ENCODE data around the gene TAS2R1. TPM values are rescaled to one million over a fixed set of nuclear protein-coding genes. Genes with fewer than 3 reads are reported as not detected.

TAS2R1 gene
- total RNA-seq, 1 experiment from 2014 or later = not detected

DNA sequence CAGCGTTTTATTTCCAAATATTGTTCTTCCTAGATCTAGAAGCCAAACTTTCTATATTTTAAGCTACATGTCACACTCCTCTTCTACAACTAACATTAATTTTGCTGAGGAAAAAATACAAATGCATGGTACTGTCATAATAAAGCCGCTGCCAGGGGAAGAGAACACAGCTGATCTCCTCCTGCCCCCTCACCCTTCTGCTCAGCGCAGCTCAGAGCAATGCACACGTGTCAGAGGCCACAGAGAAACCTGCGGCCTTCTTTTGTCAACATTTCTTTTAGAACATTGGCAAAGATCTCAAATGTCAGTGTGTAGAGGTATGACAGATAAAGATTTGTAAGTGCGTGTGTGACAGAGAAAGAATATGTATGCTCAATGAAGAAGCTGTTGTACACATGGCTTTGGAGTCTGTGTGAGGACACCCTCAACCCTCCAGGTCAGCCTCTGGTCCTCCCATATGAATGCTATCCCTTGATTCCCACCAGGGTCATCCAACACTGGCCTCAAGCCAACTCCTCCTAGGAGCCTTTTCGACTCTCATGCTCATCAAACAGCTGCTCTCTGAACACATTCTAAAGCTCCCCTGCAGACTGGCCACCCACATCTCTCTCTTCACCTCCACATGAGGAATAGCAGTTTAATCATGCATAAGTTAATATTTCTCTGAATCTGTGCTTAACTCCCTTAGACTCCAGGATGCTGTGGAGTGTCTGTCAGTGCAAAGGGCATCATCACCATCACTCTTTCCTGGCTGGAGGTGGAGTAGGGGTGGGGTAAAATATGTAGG is 40.9 kb downstream of the TAS2R1 start:
- DNase-seq (ENCODE audit: low read depth) = no peak

DNA sequence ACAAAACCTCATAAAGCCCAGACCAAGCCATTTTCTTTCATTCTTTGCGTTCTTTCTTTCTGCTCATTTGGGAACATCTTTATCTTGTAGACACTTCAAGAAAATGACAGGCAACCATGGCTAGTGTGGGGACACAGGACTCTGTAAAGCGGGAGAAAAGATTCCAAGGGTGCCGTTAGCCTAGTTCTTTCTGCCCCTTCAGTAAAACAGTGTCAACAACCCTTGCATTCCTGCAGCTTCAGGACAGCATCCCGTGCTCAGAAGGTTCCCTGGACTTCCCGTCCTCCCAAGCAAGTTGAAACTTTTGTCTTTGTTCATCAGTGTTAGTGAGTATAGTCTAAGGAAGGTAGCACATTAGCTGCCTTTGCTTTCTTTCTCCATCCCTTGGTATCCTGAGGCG is 41.9 kb downstream of the TAS2R1 start:
- DNase-seq (ENCODE audit: low read depth) = no peak

DNA sequence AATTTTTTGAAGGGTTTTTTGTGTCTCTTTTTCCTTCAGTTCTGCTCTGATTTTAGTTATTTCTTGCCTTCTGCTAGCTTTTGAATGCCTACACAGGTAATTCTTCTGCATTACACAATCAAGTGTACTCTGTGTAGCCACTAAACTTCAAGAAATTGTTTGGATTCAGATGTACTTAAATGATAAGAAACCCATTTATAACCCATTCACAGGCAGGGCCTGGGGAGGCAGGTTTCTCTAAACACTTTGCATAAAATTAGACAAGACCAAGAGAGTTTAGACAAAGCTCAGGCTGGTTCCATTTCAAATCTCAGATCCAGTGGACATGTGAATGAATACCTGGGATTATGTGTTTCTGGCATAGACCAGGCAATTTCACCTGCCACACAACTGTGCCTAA is 43.0 kb downstream of the TAS2R1 start:
- no peak for DNase-seq (ENCODE audit: low read depth)

DNA sequence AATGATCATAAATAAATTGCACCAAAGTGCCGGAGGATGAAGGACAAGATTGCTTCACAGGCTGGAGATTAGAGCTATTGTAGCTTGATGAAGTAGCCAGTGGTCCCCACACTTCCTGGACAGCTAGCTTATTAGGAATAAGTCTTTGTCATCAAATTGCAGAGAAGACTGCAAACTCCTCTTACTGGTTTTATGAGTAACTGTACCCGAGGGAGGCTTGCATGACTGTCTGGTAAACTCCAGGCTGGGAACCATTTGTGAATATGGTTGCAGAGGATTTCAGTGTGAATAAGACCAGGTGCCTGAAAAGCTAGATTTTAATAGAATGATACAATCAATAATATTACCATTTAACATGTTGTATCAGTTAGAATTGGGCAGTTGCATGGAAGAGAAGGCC is 47.7 kb downstream of the TAS2R1 start:
- no peak for DNase-seq (ENCODE audit: low read depth)

Other genes with a start within 250 kb of the TAS2R1 start
- gene SEMA5A, start 84.3 kb downstream of the TAS2R1 start, total RNA-seq (2014; rRNA removed; shearing (Covaris generic)) = 1.8 and 2.7 TPM in 2 replicates